Measurements from ENCODE around the gene GABRB1.

DNA sequence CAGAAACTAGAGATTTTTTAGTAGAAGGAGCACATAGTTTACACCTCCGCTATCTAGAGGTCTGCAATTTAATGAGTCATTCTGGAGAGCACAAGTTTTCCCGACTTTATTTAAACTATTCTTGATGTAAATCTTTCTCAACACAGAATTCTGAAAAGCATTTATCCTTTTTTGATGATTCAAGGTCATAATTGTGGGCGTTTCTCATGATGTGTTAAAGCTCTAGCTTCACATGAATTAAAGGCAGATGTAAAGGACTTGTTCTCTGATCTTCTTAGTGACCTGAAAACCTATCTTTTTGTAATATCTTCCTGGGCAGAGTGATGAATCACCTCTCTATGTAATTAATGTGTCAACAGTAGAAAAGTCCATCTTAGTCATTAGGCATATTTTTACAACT is 303.3 kb downstream of the GABRB1 start:
- TF ChIP-seq, protein P1, sequence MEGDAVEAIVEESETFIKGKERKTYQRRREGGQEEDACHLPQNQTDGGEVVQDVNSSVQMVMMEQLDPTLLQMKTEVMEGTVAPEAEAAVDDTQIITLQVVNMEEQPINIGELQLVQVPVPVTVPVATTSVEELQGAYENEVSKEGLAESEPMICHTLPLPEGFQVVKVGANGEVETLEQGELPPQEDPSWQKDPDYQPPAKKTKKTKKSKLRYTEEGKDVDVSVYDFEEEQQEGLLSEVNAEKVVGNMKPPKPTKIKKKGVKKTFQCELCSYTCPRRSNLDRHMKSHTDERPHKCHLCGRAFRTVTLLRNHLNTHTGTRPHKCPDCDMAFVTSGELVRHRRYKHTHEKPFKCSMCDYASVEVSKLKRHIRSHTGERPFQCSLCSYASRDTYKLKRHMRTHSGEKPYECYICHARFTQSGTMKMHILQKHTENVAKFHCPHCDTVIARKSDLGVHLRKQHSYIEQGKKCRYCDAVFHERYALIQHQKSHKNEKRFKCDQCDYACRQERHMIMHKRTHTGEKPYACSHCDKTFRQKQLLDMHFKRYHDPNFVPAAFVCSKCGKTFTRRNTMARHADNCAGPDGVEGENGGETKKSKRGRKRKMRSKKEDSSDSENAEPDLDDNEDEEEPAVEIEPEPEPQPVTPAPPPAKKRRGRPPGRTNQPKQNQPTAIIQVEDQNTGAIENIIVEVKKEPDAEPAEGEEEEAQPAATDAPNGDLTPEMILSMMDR (IDR thresholded peaks at IDR 0.05) = no peak
- TF ChIP-seq POLR2A (IDR thresholded peaks at IDR 0.05) = no peak

Data from vagina (tissue), 2 donors.